Ureter (tissue), 1 donor: Measurements from ENCODE around the gene MICAL1. TPM values are rescaled to one million over a fixed set of nuclear protein-coding genes. Genes with fewer than 3 reads are reported as not detected.

Source experiments
- DNase-seq: peaks from one replicate; pipeline ENCODE4 v3.0.0-alpha.2; 2020; ENCODE audit warnings: low spot score
- total RNA-seq: library from RNA; stranded (reverse); gene quantifications from one replicate; pipeline ENCODE4 v1.2.4, GENCODE V29; 2023
- donor health status: DM: yes; HTN: yes; CAD: no.

Gene MICAL1
- total RNA-seq, 1 donor from 2014 or later = 54.4 TPM

GRCh38 chr6:109454496-109455436 lies 806 bp downstream of the MICAL1 start:
- DNase-seq = peak; percentile 75

GRCh38 chr6:109453594-109454495 lies 1.7 kb downstream of the MICAL1 start:
- peak; percentile 71 for DNase-seq

DNA sequence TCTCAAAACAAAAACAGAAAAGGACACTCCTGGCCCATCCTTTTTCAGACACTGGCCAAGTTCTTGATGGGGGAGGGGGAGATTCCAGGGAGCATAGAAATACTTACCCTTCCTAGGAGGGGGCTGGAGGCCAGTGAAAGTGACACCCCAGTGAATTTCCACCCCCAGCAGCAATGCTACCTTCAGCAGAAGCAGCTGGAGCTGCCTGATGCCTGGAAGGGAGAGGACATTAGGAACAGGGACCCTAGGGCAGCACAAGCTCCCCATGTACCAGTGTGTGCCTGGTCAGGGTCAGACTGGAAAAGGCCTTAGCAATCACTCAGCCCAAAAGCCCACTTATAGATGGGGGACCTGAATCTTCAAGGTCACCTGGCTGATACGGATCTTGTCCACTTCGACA lies 2.4 kb downstream of the MICAL1 start:
- no peak for DNase-seq

DNA sequence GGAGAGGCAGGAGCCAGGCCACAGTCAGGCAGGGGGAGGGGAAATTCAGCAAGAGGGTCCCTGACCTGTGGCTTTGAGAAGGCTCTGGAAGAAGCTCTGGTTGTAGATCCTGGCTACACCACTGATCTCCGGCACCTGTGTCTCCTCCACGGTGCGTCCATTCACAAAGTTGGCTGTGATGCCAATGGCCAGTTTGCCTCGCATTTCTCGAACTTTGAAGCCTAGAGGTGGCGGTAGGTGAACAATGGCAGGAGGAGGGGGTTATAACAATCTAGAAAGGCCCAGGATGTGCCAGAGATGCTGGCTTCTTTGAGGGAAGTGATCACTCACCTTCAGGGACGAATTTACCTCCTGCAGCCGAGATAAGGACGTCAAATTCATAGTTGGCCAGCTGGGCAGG lies 3.4 kb downstream of the MICAL1 start:
- no peak for DNase-seq

DNA sequence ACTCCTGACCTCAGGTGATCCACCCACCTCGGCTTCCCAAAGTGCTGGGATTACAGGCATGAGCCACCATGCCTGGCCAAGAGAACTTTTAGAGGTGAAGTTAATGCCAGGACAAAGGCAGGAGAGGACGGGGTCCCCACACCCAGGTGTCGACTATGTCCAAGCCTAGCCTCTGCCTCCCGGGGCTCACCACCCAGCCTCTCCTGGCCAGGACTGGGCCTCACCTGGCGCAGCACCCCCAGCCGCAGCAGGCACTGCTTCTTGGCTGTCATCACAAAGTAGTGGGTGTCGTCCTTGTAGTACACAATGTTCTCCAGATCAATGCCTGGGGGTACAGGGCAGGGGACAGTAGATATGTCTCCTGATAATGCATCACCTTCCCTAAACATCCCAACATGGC lies 4.2 kb downstream of the MICAL1 start:
- DNase-seq = no peak

DNA sequence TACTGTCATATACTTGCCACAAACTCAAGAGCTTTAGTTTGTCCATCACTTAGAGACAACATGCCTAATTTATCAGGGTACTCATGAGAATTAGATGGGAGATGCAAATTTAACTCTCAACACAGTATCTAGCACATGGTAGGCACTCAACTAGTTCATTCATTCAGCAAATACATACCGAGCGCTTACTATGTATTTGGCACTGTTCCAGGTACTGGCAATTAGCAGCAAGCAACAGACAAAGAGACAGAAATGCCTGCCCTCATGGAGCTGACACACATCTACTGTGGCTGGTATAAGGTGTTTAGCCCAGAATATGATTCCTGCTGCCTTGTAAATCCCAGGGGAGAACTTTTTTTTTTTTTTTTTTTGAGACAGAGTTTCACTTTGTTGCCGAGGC lies 4.8 kb downstream of the MICAL1 start:
- no peak for DNase-seq

- DNase-seq = peak; percentile 48
Observed at GRCh38 chr6:109449795-109450673, 5.5 kb downstream of the MICAL1 start.

GRCh38 chr6:109449064-109449794 lies 6.3 kb downstream of the MICAL1 start:
- DNase-seq = no peak

- no peak for DNase-seq
Observed at GRCh38 chr6:109448615-109449014, 7.0 kb downstream of the MICAL1 start.

GRCh38 chr6:109447878-109448555 lies 7.6 kb downstream of the MICAL1 start:
- DNase-seq = no peak

DNA sequence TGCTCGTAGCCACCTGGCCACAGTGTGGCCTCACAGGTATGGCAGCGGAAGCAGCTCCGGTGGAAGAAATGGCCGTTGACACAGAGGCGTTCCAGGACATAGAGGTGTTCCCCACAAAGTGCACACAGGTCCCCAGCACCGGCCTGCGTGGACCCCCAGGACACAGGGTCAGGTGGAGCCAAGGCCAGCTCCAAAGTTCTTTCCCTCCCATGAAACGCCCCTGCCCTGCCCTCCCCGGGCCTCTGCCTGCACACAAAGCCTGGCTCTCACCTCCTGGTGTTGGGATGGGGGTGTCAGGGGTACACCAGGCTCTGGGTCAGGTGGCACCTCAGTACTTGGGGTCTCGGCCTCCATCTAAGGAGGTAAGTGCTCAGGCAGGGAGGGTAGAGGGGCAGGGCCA lies 8.5 kb downstream of the MICAL1 start:
- no peak for DNase-seq

DNA sequence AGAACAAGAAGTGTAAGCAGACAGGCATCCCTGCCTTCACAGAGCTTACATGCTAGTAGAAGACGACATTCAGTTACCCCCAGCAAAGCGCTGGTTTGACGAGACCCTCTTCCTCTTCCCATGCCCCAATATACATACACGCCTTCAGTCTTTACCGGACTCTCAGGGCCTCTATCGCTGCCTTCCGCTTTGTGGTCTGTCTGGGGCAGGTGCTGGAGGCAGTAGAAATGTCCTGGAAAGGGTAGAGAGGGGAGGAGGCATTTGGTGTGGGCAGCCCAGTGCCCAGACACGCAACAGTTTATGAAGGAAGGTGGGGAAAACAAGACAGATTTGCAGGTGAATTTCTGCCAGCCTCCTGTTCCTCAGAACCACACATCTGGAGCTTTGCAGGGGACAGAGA lies 9.0 kb downstream of the MICAL1 start:
- no peak for DNase-seq

- no peak for DNase-seq
Observed at GRCh38 chr6:109446072-109446471, 9.5 kb downstream of the MICAL1 start.

DNA sequence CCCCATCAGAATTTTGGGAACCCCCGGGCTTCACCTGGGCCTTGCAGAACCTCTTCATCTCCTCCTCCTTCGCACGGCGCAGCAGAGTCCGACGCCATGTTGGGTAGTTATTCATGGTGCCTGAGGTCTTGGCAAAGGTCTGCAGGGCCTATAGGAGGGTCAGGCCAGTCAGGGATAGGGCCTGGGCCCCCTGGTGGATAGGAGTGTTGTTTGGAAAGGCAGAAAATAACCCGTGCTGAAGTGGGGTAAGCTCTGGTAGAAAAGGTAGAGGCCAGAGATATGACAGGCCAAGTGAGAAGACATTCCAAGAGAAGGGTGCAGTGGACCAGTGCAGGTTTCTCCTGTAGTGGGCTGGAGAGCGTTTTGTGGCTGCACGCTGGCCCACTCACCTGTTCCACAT lies 10.2 kb downstream of the MICAL1 start:
- DNase-seq = no peak

DNA sequence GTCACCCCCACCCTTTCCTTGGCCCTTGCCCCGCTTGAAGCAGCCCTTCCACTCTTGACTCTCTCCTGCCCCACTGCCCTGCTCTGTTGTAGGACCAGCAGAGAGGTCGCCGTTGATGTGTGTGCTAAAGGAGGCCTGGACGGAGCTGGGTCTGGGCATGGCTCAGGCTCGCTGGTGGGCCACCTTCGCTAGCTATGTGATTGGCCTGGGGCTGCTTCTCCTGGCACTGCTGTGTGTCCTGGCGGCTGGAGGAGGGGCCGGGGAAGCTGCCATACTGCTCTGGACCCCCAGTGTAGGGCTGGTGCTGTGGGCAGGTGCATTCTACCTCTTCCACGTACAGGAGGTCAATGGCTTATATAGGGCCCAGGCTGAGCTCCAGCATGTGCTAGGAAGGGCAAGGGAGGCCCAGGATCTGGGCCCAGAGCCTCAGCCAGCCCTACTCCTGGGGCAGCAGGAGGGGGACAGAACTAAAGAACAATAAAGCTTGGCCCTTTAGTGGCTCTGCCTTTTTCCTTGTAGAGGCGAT lies 12.1 kb downstream of the MICAL1 start:
- no peak for DNase-seq

DNA sequence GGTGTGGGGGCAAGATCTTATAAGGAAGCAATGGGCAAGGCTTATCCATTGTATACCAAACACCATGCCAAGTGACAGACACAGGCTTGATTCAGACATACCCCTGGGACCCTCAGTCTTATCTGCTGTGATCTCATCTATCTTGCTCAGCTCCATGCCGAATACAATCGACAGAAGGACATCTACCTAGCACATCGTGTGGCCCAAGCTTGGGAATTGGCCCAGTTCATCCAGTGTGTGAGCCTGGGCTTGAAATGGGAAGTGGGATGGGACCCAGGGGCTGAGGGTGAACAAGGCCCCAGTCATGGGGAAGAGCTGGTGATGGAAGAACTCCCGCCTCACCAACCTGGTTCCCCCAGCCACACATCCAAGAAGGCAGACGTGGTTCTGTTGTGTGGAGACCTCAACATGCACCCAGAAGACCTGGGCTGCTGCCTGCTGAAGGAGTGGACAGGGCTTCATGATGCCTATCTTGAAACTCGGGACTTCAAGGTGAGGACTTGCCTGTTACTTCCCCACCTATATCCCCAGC lies 13.1 kb downstream of the MICAL1 start:
- DNase-seq = no peak

GRCh38 chr6:109441069-109441816 lies 14.3 kb downstream of the MICAL1 start:
- no peak for DNase-seq

GRCh38 chr6:109440331-109441068 lies 15.1 kb downstream of the MICAL1 start, which contains the start of the genes PPIL6 and SMPD2:
Gene PPIL6, minus strand, starts transcription at chr6:109440628. Its CDS starts 38 bp downstream, at chr6:109440590.
Gene SMPD2, plus strand, starts transcription at chr6:109440724. Its CDS starts 398 bp downstream, at chr6:109441122.
- peak; percentile 89 for DNase-seq
